ENCODE measurements around the gene P2RY14. TPM values are rescaled to one million over a fixed set of nuclear protein-coding genes. Genes with fewer than 3 reads are reported as not detected.

P2RY14 gene
- total RNA-seq, 2 experiments from 2014 or later, result 0.51 to 0.70 TPM

DNA sequence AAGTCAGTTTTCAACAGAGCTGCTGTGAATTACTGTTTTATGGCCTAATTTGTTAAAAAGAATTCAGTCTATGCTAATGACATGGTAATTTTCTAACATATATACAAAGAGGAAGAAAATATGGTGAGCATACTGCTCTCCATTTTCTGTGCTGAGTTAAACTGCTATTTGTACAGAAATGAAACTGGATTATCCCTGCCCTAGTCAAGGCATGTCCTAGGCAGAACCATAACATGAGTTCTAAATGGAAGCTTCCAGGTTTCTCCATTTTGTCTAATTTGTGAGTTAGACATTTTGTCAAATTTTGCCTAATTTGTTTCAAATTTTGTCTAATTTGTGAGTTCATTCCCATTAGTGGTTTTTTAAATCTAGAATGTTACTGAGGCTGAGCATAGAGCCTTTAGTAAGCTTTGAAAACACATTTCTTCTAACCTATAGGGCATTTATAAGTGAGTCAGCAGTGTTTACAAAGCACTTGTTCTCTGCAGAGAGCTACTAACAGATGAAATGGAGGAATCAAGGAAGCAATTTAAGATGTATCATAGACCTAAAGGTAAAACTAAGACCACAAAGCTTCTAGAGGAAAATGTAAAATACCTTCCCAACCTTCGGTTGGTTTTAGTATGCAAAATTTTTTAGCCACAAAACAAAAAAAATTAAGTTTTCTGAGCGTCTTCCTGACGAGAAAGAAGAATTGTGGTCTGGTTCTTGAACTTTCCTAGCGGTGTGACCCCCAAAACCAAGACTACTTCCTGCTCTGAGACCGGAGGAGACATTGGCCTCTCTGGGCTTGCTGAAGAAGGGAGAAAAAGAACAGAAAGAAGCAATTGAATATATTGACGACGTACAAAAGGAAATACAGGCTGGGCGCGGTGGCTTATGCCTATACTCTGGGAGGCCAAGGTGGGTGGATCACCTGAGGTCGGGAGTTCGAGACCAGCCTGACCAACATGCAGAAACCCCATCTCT, 9.8 kb downstream of the P2RY14 start:
- CTCF ChIA-PET, result interaction anchor here (0.7 to 3.0 kb wide), 9 partner anchors 9 to 570 kb away, joined by 3 to 34 read pairs (median 5); partner anchors contain the start of gene P2RY14
- intact Hi-C loops (cut with micrococcal nuclease), result no loop called here
- POLR2A ChIA-PET, result interaction anchor here (0.8 kb wide), 2 partner anchors 11 to 68 kb away, joined by 3 to 4 read pairs; no protein-coding TSS in a partner anchor
- DNase-seq, result peak; percentile 83
- peak; percentile 89 for ATAC-seq
- peaks cover 7% of the 10 kb centered on the region for H3K36me3 Mint-ChIP-seq (ENCODE audit: low read depth)
- peaks cover 27% of the 10 kb centered on the region for H3K4me1 Mint-ChIP-seq (ENCODE audit: low read depth)
- peak overlapping the region; percentile 54 for H3K4me3 Mint-ChIP-seq
- peaks cover 4% of the 10 kb centered on the region for H3K9me3 Mint-ChIP-seq
- peak overlapping the region; percentile 85 for H3K27ac Mint-ChIP-seq
- H3K27me3 Mint-ChIP-seq, result no peaks in the 10 kb centered on the region
- TF ChIP-seq, protein P1, sequence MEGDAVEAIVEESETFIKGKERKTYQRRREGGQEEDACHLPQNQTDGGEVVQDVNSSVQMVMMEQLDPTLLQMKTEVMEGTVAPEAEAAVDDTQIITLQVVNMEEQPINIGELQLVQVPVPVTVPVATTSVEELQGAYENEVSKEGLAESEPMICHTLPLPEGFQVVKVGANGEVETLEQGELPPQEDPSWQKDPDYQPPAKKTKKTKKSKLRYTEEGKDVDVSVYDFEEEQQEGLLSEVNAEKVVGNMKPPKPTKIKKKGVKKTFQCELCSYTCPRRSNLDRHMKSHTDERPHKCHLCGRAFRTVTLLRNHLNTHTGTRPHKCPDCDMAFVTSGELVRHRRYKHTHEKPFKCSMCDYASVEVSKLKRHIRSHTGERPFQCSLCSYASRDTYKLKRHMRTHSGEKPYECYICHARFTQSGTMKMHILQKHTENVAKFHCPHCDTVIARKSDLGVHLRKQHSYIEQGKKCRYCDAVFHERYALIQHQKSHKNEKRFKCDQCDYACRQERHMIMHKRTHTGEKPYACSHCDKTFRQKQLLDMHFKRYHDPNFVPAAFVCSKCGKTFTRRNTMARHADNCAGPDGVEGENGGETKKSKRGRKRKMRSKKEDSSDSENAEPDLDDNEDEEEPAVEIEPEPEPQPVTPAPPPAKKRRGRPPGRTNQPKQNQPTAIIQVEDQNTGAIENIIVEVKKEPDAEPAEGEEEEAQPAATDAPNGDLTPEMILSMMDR (IDR thresholded peaks at IDR 0.05), result no peak

DNA sequence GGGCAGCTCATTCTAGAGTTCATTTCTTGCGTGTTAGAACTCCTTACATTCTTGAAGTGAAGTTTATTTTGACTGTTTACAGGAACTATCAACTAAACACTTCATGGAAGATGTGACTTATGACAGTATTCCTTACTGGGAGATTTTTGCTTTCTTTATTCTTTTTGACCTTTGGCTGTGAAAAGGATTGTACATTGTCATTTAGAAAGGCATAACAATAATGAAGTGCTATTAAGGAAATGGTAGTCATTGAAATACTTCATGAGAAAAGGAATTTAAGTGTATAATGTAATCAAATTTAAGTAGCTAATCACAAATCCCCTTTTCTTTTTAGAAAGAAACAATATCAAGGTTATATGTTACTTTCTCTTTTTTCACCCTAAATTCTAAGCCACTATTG, 11.3 kb downstream of the P2RY14 start:
- TF ChIP-seq, protein P1 (IDR thresholded peaks at IDR 0.05), result no peak
- peaks cover 4% of the 10 kb centered on the region for H3K9me3 Mint-ChIP-seq

DNA sequence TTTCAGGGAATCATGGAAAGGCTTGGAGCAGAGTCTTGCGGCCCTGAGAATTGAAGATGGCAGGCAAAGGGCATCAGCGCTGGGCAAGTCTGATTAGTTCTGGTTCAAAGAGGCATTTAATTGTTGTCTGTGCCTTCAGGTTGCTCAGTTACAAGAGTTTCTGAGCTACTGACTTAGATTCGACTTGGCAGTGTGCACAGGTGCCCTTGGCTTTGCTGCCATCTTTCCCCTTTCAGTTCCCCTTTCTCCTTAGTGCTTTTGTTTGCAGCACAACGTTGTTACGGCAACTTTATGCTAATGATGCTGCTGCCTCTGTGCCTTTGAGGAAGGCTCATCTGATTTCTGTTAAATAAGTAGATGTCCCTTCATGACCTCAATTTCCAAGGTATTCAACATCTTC, 12.5 kb downstream of the P2RY14 start:
- CTCF ChIA-PET, result interaction anchor here (1.2 kb wide), 1 partner anchor 10 kb away, joined by 5 read pairs; no protein-coding TSS in a partner anchor
- TF ChIP-seq, protein P1 (IDR thresholded peaks at IDR 0.05), result no peak
- H3K9me3 Mint-ChIP-seq, result peaks cover 4% of the 10 kb centered on the region
- ATAC-seq, result no peak
- DNase-seq, result no peak
- H3K36me3 Mint-ChIP-seq (ENCODE audit: low read depth), result peaks cover 7% of the 10 kb centered on the region
- no peak overlapping the region for H3K27ac Mint-ChIP-seq
- peaks cover 26% of the 10 kb centered on the region for H3K4me1 Mint-ChIP-seq (ENCODE audit: low read depth)
- POLR2A ChIA-PET, result no interaction called here
- H3K27me3 Mint-ChIP-seq, result no peaks in the 10 kb centered on the region
- no peak overlapping the region for H3K4me3 Mint-ChIP-seq
- intact Hi-C loops (cut with micrococcal nuclease), result no loop called here

More for the DNA sequence above, 11.3 kb downstream of the P2RY14 start:
- CTCF ChIA-PET, result interaction anchor here (0.9 to 3.0 kb wide), 9 partner anchors 9 to 99 kb away, joined by 3 to 34 read pairs (median 6); no protein-coding TSS in a partner anchor
- Mint-ChIP-seq H3K27ac (no peak overlapping the region), H3K4me3 (no peak overlapping the region), H3K27me3 (no peaks in the 10 kb centered on the region), H3K36me3 (ENCODE audit: low read depth) (peaks cover 7% of the 10 kb centered on the region), H3K4me1 (ENCODE audit: low read depth) (peaks cover 27% of the 10 kb centered on the region)
- intact Hi-C loops (cut with micrococcal nuclease), result no loop called here
- no peak for DNase-seq
- POLR2A ChIA-PET, result no interaction called here
- no peak for ATAC-seq

DNA sequence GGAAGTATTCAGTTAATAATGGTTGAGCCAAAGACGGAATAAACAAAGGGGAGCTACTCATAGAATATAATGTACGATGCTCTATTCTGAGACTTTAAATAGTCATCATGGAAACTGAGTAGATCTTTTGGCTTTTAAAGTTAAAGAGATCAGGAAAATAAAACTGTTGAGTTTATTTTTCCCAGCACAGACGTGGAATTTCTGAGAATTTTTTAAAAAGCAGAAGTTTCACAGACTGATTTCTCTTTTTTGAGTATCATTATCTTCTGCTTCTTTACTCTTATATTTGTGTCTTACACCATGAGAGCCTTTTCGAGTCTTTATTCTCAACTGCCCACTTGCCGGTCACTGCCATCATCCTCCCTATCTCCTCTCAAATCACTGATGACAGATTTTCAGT, 13.2 kb downstream of the P2RY14 start:
- Mint-ChIP-seq H3K9me3 (peaks cover 4% of the 10 kb centered on the region), H3K27me3 (no peaks in the 10 kb centered on the region), H3K27ac (no peak overlapping the region), H3K4me1 (ENCODE audit: low read depth) (peaks cover 20% of the 10 kb centered on the region), H3K4me3 (no peak overlapping the region), H3K36me3 (ENCODE audit: low read depth) (peaks cover 7% of the 10 kb centered on the region)
- TF ChIP-seq, protein P1 (IDR thresholded peaks at IDR 0.05), result no peak
- ATAC-seq (no peak), DNase-seq (no peak)
- ChIA-PET CTCF (interaction anchor here (1.2 kb wide), 1 partner anchor 11 kb away, joined by 5 read pairs; no protein-coding TSS in a partner anchor), POLR2A (interaction anchor here (1.0 kb wide), 1 partner anchor 9 kb away, joined by 3 read pairs; no protein-coding TSS in a partner anchor)
- intact Hi-C loops (cut with micrococcal nuclease), result no loop called here

All from activated CD8-positive, alpha-beta T cell treated with anti-CD3 and anti-CD28 coated beads for 36 hours (primary cell).